ENCODE measurements around the gene LY86. TPM values are rescaled to one million over a fixed set of nuclear protein-coding genes. Genes with fewer than 3 reads are reported as not detected.

LY86 gene
- total RNA-seq, 2 experiments from 2014 or later: 1.3 to 2.1 TPM

GRCh38 chr6:6609450-6609849 is 20.9 kb downstream of the LY86 start:
- no peak for TF ChIP-seq CTCF (IDR thresholded peaks at IDR 0.05)
- Histone ChIP-seq H3K36me3 (ENCODE audit: insufficient read depth, low read length) (no peaks in the 10 kb centered on the region), H3K4me3 (ENCODE audit: low read length) (no peak overlapping the region), H3K27me3 (ENCODE audit: control insufficient read depth in 1 of 2, insufficient read depth in 2 of 2, low read length in 2 of 2) (no peaks in the 10 kb centered on the region), H3K4me1 (ENCODE audit: insufficient read depth, low read length) (peaks cover 59% of the 10 kb centered on the region), H3K9me3 (ENCODE audit: control insufficient read depth in 1 of 2, insufficient read depth in 1 of 2, low read length in 2 of 2) (no peaks in the 10 kb centered on the region), H3K27ac (ENCODE audit: low read depth in 1 of 2, low read length in 2 of 2) (peak overlapping the region; percentile 33 to 53)
- Mint-ChIP-seq H3K36me3 (ENCODE audit: low read depth) (no peaks in the 10 kb centered on the region), H3K4me3 (no peak overlapping the region), H3K4me1 (ENCODE audit: low read depth) (peaks cover 69% of the 10 kb centered on the region), H3K9me3 (no peaks in the 10 kb centered on the region), H3K27ac (peak overlapping the region; percentile 91), H3K27me3 (no peaks in the 10 kb centered on the region)
- ChIA-PET CTCF (no interaction called here), POLR2A (interaction anchor here (0.6 to 6.5 kb wide), 8 partner anchors 10 to 56 kb away, joined by 3 to 73 read pairs (median 6); partner anchors contain the start of gene LY86)
- DNase-seq (no peak), ATAC-seq (ENCODE audit: poor library complexity) (no peak)
- intact Hi-C loops (cut with DNase I, micrococcal nuclease): no loop called here

- Histone ChIP-seq H3K9me3 (ENCODE audit: control insufficient read depth in 1 of 2, insufficient read depth in 1 of 2, low read length in 2 of 2) (no peaks in the 10 kb centered on the region), H3K4me3 (ENCODE audit: low read length) (no peak overlapping the region), H3K36me3 (ENCODE audit: insufficient read depth, low read length) (no peaks in the 10 kb centered on the region), H3K27ac (ENCODE audit: low read depth in 1 of 2, low read length in 2 of 2) (peak overlapping the region; percentile 33 to 53), H3K27me3 (ENCODE audit: control insufficient read depth in 1 of 2, insufficient read depth in 2 of 2, low read length in 2 of 2) (no peaks in the 10 kb centered on the region), H3K4me1 (ENCODE audit: insufficient read depth, low read length) (peaks cover 65% of the 10 kb centered on the region)
- ChIA-PET CTCF (interaction anchor here (0.8 kb wide), 1 partner anchor 67 kb away, joined by 4 read pairs; no protein-coding TSS in a partner anchor), POLR2A (interaction anchor here (0.6 to 6.5 kb wide), 16 partner anchors 10 to 1436 kb away, joined by 3 to 73 read pairs (median 4); partner anchors contain the start of gene LY86)
- DNase-seq: peak in 12 of 14 experiments; percentile 12 to 81 (median 46)
- intact Hi-C loops (cut with DNase I, micrococcal nuclease): loop anchor here in 1 of 2 experiments (1.0 kb wide), 2 partner anchors 45 to 49 kb away; no protein-coding TSS in a partner anchor
- peak; percentile 69 for ATAC-seq (ENCODE audit: poor library complexity)
- Mint-ChIP-seq H3K4me1 (ENCODE audit: low read depth) (peaks cover 69% of the 10 kb centered on the region), H3K9me3 (no peaks in the 10 kb centered on the region), H3K36me3 (ENCODE audit: low read depth) (no peaks in the 10 kb centered on the region), H3K27ac (peak overlapping the region; percentile 91), H3K4me3 (peak overlapping the region; percentile 80), H3K27me3 (no peaks in the 10 kb centered on the region)
- no peak for TF ChIP-seq CTCF (IDR thresholded peaks at IDR 0.05)
Measured at GRCh38 chr6:6610031-6610591, 21.6 kb downstream of the LY86 start.

GRCh38 chr6:6611486-6611885 is 23.0 kb downstream of the LY86 start:
- H3K4me3 ChIP-seq (ENCODE audit: low read length): no peak overlapping the region
- Mint-ChIP-seq H3K4me3 (peak overlapping the region; percentile 40), H3K4me1 (ENCODE audit: low read depth) (peaks cover 78% of the 10 kb centered on the region), H3K36me3 (ENCODE audit: low read depth) (no peaks in the 10 kb centered on the region), H3K9me3 (no peaks in the 10 kb centered on the region), H3K27me3 (no peaks in the 10 kb centered on the region), H3K27ac (peak overlapping the region; percentile 91)
- CTCF ChIA-PET: no interaction called here
- ATAC-seq (ENCODE audit: poor library complexity) (no peak), DNase-seq (no peak)
- no peaks in the 10 kb centered on the region for H3K27me3 ChIP-seq (ENCODE audit: control insufficient read depth in 1 of 2, insufficient read depth in 2 of 2, low read length in 2 of 2)
- POLR2A ChIA-PET: interaction anchor here (0.6 to 6.5 kb wide), 6 partner anchors 15 to 65 kb away, joined by 3 to 73 read pairs (median 18); partner anchors contain the start of gene LY86
- TF ChIP-seq CTCF (IDR thresholded peaks at IDR 0.05): no peak
- intact Hi-C loops (cut with DNase I, micrococcal nuclease): no loop called here
- no peaks in the 10 kb centered on the region for H3K36me3 ChIP-seq (ENCODE audit: insufficient read depth, low read length)
- H3K4me1 ChIP-seq (ENCODE audit: insufficient read depth, low read length): peaks cover 76% of the 10 kb centered on the region
- no peaks in the 10 kb centered on the region for H3K9me3 ChIP-seq (ENCODE audit: control insufficient read depth in 1 of 2, insufficient read depth in 1 of 2, low read length in 2 of 2)
- no peak overlapping the region for H3K27ac ChIP-seq (ENCODE audit: low read depth in 1 of 2, low read length in 2 of 2)
